Measurements from ENCODE around the gene ZBTB40. TPM values are rescaled to one million over a fixed set of nuclear protein-coding genes. Genes with fewer than 3 reads are reported as not detected.

The ZBTB40 gene
- total and polyA plus RNA-seq, 2 experiments from 2014 or later: 7.3 to 18.1 TPM

- no peaks in the 10 kb centered on the region for H4K20me1 ChIP-seq (ENCODE audit: insufficient read depth, poor library complexity, severe bottlenecking)
- no peak overlapping the region for H3K4me2 ChIP-seq
- no peaks in the 10 kb centered on the region for H3K4me1 ChIP-seq (ENCODE audit: insufficient read depth)
- H3K9me3 ChIP-seq (ENCODE audit: low read depth): no peaks in the 10 kb centered on the region
- DNase-seq (ENCODE audit: low spot score): no peak
- no peak overlapping the region for H3K4me3 ChIP-seq
- no peaks in the 10 kb centered on the region for H3K9me2 ChIP-seq (replicated peaks; ENCODE audit: insufficient read depth)
- H3K27me3 ChIP-seq: no peaks in the 10 kb centered on the region
- WGBS (ENCODE audit: low lambda C conversion rate, missing lambda C conversion rate): 92% methylated on average over 11 of the region's 11 CpGs
- no peak for TF ChIP-seq EZH2 (IDR thresholded peaks at IDR 0.05; ENCODE audit: borderline replicate concordance)
- TF ChIP-seq CTCF (IDR thresholded peaks at IDR 0.05; ENCODE audit: poor library complexity): no peak
- no peak for TF ChIP-seq EZH2phosphoT487 (IDR thresholded peaks at IDR 0.05; ENCODE audit: low read depth, severe bottlenecking, unreplicated experiment)
- no peak overlapping the region for H3K27ac ChIP-seq
- H3K36me3 ChIP-seq (replicated peaks; ENCODE audit: insufficient read depth, low read depth): no peaks in the 10 kb centered on the region
- H2AFZ ChIP-seq: no peak overlapping the region
- H3K79me2 ChIP-seq: no peaks in the 10 kb centered on the region
Measured at GRCh38 chr1:22525646-22526045, 74.0 kb downstream of the ZBTB40 start.

- no peak overlapping the region for H3K4me2 ChIP-seq
- no peaks in the 10 kb centered on the region for H3K9me3 ChIP-seq (ENCODE audit: low read depth)
- DNase-seq (ENCODE audit: low spot score): no peak
- WGBS (ENCODE audit: low lambda C conversion rate, missing lambda C conversion rate): 87% methylated on average over 11 of the region's 11 CpGs
- no peaks in the 10 kb centered on the region for H3K79me2 ChIP-seq
- H4K20me1 ChIP-seq (ENCODE audit: insufficient read depth, poor library complexity, severe bottlenecking): no peaks in the 10 kb centered on the region
- H2AFZ ChIP-seq: no peak overlapping the region
- TF ChIP-seq CTCF (IDR thresholded peaks at IDR 0.05; ENCODE audit: poor library complexity) (no peak), EZH2phosphoT487 (IDR thresholded peaks at IDR 0.05; ENCODE audit: low read depth, severe bottlenecking, unreplicated experiment) (no peak), EZH2 (IDR thresholded peaks at IDR 0.05; ENCODE audit: borderline replicate concordance) (no peak)
- no peaks in the 10 kb centered on the region for H3K9me2 ChIP-seq (replicated peaks; ENCODE audit: insufficient read depth)
- no peaks in the 10 kb centered on the region for H3K4me1 ChIP-seq (ENCODE audit: insufficient read depth)
- H3K4me3 ChIP-seq: no peak overlapping the region
- H3K36me3 ChIP-seq (replicated peaks; ENCODE audit: insufficient read depth, low read depth): no peaks in the 10 kb centered on the region
- no peaks in the 10 kb centered on the region for H3K27me3 ChIP-seq
- H3K27ac ChIP-seq: no peak overlapping the region
Measured at GRCh38 chr1:22526098-22526497, 74.4 kb downstream of the ZBTB40 start.

- Histone ChIP-seq H3K79me2 (no peaks in the 10 kb centered on the region), H3K9me2 (replicated peaks; ENCODE audit: insufficient read depth) (no peaks in the 10 kb centered on the region), H3K36me3 (replicated peaks; ENCODE audit: insufficient read depth, low read depth) (no peaks in the 10 kb centered on the region), H3K4me3 (no peak overlapping the region), H2AFZ (no peak overlapping the region), H3K27me3 (no peaks in the 10 kb centered on the region), H3K9me3 (ENCODE audit: low read depth) (no peaks in the 10 kb centered on the region), H3K4me1 (ENCODE audit: insufficient read depth) (no peaks in the 10 kb centered on the region), H4K20me1 (ENCODE audit: insufficient read depth, poor library complexity, severe bottlenecking) (no peaks in the 10 kb centered on the region), H3K4me2 (no peak overlapping the region), H3K27ac (no peak overlapping the region)
- no peak for TF ChIP-seq EZH2 (IDR thresholded peaks at IDR 0.05; ENCODE audit: borderline replicate concordance)
- TF ChIP-seq EZH2phosphoT487 (IDR thresholded peaks at IDR 0.05; ENCODE audit: low read depth, severe bottlenecking, unreplicated experiment): no peak
- TF ChIP-seq CTCF (IDR thresholded peaks at IDR 0.05; ENCODE audit: poor library complexity): no peak
- DNase-seq (ENCODE audit: low spot score): no peak
- WGBS (ENCODE audit: low lambda C conversion rate, missing lambda C conversion rate): 95% methylated on average over 5 of the region's 5 CpGs
Measured at GRCh38 chr1:22526677-22527076, 75.0 kb downstream of the ZBTB40 start.

- Histone ChIP-seq H4K20me1 (ENCODE audit: insufficient read depth, poor library complexity, severe bottlenecking) (no peaks in the 10 kb centered on the region), H3K4me2 (no peak overlapping the region), H3K27me3 (no peaks in the 10 kb centered on the region), H3K36me3 (replicated peaks; ENCODE audit: insufficient read depth, low read depth) (no peaks in the 10 kb centered on the region), H3K4me3 (no peak overlapping the region), H3K27ac (no peak overlapping the region), H3K9me2 (replicated peaks; ENCODE audit: insufficient read depth) (no peaks in the 10 kb centered on the region), H2AFZ (no peak overlapping the region), H3K79me2 (no peaks in the 10 kb centered on the region), H3K9me3 (ENCODE audit: low read depth) (no peaks in the 10 kb centered on the region), H3K4me1 (ENCODE audit: insufficient read depth) (no peaks in the 10 kb centered on the region)
- TF ChIP-seq EZH2phosphoT487 (IDR thresholded peaks at IDR 0.05; ENCODE audit: low read depth, severe bottlenecking, unreplicated experiment) (no peak), EZH2 (IDR thresholded peaks at IDR 0.05; ENCODE audit: borderline replicate concordance) (no peak), CTCF (IDR thresholded peaks at IDR 0.05; ENCODE audit: poor library complexity) (no peak)
- 78% methylated on average over 7 of the region's 7 CpGs for WGBS (ENCODE audit: low lambda C conversion rate, missing lambda C conversion rate)
- DNase-seq (ENCODE audit: low spot score): no peak
Measured at GRCh38 chr1:22527122-22527521, 75.5 kb downstream of the ZBTB40 start.

Measured in hepatocyte (in vitro differentiated cells).